HepG2 (cell line): ENCODE data around the gene SRP14. TPM values are rescaled to one million over a fixed set of nuclear protein-coding genes. Genes with fewer than 3 reads are reported as not detected.
A peak's percentile ranks its signal among the peaks of the same experiment; 100 is the strongest.

Source experiments
- FOSL2 ChIP-seq: sonication (generic); formaldehyde crosslinking; IDR thresholded peaks from 2 replicates; pipeline ENCODE4 v1.4.0; 2020; ENCODE audit warnings: missing genetic modification reagents
- HNRNPL ChIP-seq: fragments of 200-400 bp; formaldehyde crosslinking; IDR thresholded peaks from 2 replicates; pipeline ENCODE4 v1.6.1; 2017; ENCODE audit warnings: mild to moderate bottlenecking, low read depth, low read length
- MED1 ChIP-seq: sonication (generic); formaldehyde crosslinking; IDR thresholded peaks from 2 replicates; pipeline ENCODE4 v1.4.0; 2020; ENCODE audit warnings: missing genetic modification reagents
- MXD4 ChIP-seq: IDR thresholded peaks from 2 replicates; pipeline ENCODE4 v1.6.1; 2016; ENCODE audit warnings: mild to moderate bottlenecking, missing biosample characterization, missing genetic modification reagents
- NFE2L1 ChIP-seq: sonication (generic); formaldehyde crosslinking; IDR thresholded peaks from 2 replicates; pipeline ENCODE4 v1.4.0; 2020; ENCODE audit warnings: missing genetic modification reagents, mild to moderate bottlenecking, borderline replicate concordance
- SOX5 ChIP-seq: IDR thresholded peaks from 2 replicates; pipeline ENCODE4 v1.6.1; 2016; ENCODE audit warnings: borderline replicate concordance
- ZNF333 ChIP-seq: sonication (generic); formaldehyde crosslinking; IDR thresholded peaks from 2 replicates; pipeline ENCODE4 v1.4.0; 2020; ENCODE audit warnings: mild to moderate bottlenecking, missing genetic modification reagents, borderline replicate concordance
- ZNF563 ChIP-seq: sonication (generic); formaldehyde crosslinking; IDR thresholded peaks from 2 replicates; pipeline ENCODE4 v1.8.0; 2022; ENCODE audit warnings: mild to moderate bottlenecking, moderate library complexity, missing genetic modification reagents
- ZNF773 ChIP-seq: sonication (generic); formaldehyde crosslinking; IDR thresholded peaks from 2 replicates; pipeline ENCODE4 v1.4.0; 2020; ENCODE audit warnings: missing genetic modification reagents, borderline replicate concordance
- ZZZ3 ChIP-seq: sonication (generic); formaldehyde crosslinking; IDR thresholded peaks from 2 replicates; pipeline ENCODE4 v1.4.0; 2020; ENCODE audit warnings: missing genetic modification reagents, mild to moderate bottlenecking, borderline replicate concordance
- polyA plus RNA-seq, 8 experiments: library from polyadenylated mRNA; depleted of rRNA in 3 of 8; stranded (reverse) in 7 of 8; unstranded in 1 of 8; fragments of >200 nt; fragmentation: Illumina TruSeq in 4 of 8; extraction: Trizol in 4 of 8; gene quantifications; 2 replicates each; pipeline versions ENCODE4 v1.2.1 to v1.2.3, GENCODE V29; 2011 to 2016; ENCODE audit warnings: low read depth in 4 of 8, missing spikeins in 1 of 8, mixed read lengths in 1 of 8; ENCODE audit not compliant: insufficient read depth in 1 of 8
- total RNA-seq, 5 experiments: library from RNA; depleted of rRNA; stranded (reverse); fragments of >200 nt; fragmentation: Illumina TruSeq; extraction: Trizol; gene quantifications; 2 replicates each; pipeline ENCODE4 v1.2.3, GENCODE V29; 2016; ENCODE audit warnings: low read depth in 1 of 5
- TF ChIP-seq, protein P1 (sequence below): sonication (generic); formaldehyde crosslinking; conservative IDR thresholded peaks from 2 replicates; pipeline ENCODE4 v1.4.0; 2020; ENCODE audit warnings: missing genetic modification reagents
- TF ChIP-seq, protein P2 (sequence below): sonication (generic); formaldehyde crosslinking; IDR thresholded peaks from 2 replicates; pipeline ENCODE4 v1.5.1; 2020; ENCODE audit warnings: mild to moderate bottlenecking, missing genetic modification reagents, borderline replicate concordance
- TF ChIP-seq, protein P3 (sequence below): sonication (generic); formaldehyde crosslinking; IDR thresholded peaks from 2 replicates; pipeline ENCODE4 v1.5.0; 2020; ENCODE audit warnings: mild to moderate bottlenecking, missing genetic modification reagents, borderline replicate concordance
- TF ChIP-seq, protein P4 (sequence below): sonication (generic); formaldehyde crosslinking; IDR thresholded peaks from 2 replicates; pipeline ENCODE4 v1.4.0; 2020; ENCODE audit warnings: missing genetic modification reagents, borderline replicate concordance

SRP14 gene
- total and polyA plus RNA-seq, 2 of the 13 experiments (the other 11 are each of a cell fraction or from before 2014, with no cell fraction given) = 208 to 356 TPM

DNA sequence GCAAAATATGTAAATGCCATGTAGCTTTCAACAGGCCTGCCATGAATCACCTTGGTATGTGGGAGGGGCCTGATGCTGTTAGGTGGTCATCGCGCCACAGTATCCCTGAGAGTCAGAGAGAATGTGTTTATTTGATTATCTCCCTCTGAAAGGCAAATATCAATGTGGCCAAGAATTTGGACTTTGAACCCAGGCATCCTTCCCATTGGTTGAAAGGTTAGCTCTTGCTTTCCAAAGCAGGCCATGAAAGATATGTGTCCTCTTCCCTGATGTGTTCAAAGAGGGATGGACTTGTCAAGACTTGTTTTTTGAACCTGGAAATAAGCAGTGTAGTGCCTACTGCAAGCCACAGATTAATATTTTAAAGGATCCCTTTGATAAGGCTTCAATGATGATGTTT, 36.7 kb downstream of the SRP14 start (continued):
- TF ChIP-seq, protein P1, sequence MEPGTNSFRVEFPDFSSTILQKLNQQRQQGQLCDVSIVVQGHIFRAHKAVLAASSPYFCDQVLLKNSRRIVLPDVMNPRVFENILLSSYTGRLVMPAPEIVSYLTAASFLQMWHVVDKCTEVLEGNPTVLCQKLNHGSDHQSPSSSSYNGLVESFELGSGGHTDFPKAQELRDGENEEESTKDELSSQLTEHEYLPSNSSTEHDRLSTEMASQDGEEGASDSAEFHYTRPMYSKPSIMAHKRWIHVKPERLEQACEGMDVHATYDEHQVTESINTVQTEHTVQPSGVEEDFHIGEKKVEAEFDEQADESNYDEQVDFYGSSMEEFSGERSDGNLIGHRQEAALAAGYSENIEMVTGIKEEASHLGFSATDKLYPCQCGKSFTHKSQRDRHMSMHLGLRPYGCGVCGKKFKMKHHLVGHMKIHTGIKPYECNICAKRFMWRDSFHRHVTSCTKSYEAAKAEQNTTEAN = 0 out of 2 replicates have a peak, but pooled peaks have one; percentile 49
- TF ChIP-seq MED1 (CRISPR knock-in tag) (peak; percentile 93), ZZZ3 (CRISPR knock-in tag) (no peak; the same call in 1 of the 2 replicates), ZNF773 (CRISPR knock-in tag) (no peak), MXD4 (CRISPR knock-in tag) (0 out of 2 replicates have a peak, but pooled peaks have one; percentile 50), ZNF563 (no peak), FOSL2 (CRISPR knock-in tag) (peak; percentile 91), SOX5 (CRISPR knock-in tag) (peak; percentile 85; the same call in 1 of the 2 replicates), ZNF333 (CRISPR knock-in tag) (no peak), HNRNPL (no peak), NFE2L1 (CRISPR knock-in tag) (no peak)
- TF ChIP-seq, protein P2, sequence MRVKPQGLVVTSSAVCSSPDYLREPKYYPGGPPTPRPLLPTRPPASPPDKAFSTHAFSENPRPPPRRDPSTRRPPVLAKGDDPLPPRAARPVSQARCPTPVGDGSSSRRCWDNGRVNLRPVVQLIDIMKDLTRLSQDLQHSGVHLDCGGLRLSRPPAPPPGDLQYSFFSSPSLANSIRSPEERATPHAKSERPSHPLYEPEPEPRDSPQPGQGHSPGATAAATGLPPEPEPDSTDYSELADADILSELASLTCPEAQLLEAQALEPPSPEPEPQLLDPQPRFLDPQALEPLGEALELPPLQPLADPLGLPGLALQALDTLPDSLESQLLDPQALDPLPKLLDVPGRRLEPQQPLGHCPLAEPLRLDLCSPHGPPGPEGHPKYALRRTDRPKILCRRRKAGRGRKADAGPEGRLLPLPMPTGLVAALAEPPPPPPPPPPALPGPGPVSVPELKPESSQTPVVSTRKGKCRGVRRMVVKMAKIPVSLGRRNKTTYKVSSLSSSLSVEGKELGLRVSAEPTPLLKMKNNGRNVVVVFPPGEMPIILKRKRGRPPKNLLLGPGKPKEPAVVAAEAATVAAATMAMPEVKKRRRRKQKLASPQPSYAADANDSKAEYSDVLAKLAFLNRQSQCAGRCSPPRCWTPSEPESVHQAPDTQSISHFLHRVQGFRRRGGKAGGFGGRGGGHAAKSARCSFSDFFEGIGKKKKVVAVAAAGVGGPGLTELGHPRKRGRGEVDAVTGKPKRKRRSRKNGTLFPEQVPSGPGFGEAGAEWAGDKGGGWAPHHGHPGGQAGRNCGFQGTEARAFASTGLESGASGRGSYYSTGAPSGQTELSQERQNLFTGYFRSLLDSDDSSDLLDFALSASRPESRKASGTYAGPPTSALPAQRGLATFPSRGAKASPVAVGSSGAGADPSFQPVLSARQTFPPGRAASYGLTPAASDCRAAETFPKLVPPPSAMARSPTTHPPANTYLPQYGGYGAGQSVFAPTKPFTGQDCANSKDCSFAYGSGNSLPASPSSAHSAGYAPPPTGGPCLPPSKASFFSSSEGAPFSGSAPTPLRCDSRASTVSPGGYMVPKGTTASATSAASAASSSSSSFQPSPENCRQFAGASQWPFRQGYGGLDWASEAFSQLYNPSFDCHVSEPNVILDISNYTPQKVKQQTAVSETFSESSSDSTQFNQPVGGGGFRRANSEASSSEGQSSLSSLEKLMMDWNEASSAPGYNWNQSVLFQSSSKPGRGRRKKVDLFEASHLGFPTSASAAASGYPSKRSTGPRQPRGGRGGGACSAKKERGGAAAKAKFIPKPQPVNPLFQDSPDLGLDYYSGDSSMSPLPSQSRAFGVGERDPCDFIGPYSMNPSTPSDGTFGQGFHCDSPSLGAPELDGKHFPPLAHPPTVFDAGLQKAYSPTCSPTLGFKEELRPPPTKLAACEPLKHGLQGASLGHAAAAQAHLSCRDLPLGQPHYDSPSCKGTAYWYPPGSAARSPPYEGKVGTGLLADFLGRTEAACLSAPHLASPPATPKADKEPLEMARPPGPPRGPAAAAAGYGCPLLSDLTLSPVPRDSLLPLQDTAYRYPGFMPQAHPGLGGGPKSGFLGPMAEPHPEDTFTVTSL (CRISPR knock-in tag) = peak; percentile 60; the same call in 1 of the 2 replicates
- TF ChIP-seq, protein P3, sequence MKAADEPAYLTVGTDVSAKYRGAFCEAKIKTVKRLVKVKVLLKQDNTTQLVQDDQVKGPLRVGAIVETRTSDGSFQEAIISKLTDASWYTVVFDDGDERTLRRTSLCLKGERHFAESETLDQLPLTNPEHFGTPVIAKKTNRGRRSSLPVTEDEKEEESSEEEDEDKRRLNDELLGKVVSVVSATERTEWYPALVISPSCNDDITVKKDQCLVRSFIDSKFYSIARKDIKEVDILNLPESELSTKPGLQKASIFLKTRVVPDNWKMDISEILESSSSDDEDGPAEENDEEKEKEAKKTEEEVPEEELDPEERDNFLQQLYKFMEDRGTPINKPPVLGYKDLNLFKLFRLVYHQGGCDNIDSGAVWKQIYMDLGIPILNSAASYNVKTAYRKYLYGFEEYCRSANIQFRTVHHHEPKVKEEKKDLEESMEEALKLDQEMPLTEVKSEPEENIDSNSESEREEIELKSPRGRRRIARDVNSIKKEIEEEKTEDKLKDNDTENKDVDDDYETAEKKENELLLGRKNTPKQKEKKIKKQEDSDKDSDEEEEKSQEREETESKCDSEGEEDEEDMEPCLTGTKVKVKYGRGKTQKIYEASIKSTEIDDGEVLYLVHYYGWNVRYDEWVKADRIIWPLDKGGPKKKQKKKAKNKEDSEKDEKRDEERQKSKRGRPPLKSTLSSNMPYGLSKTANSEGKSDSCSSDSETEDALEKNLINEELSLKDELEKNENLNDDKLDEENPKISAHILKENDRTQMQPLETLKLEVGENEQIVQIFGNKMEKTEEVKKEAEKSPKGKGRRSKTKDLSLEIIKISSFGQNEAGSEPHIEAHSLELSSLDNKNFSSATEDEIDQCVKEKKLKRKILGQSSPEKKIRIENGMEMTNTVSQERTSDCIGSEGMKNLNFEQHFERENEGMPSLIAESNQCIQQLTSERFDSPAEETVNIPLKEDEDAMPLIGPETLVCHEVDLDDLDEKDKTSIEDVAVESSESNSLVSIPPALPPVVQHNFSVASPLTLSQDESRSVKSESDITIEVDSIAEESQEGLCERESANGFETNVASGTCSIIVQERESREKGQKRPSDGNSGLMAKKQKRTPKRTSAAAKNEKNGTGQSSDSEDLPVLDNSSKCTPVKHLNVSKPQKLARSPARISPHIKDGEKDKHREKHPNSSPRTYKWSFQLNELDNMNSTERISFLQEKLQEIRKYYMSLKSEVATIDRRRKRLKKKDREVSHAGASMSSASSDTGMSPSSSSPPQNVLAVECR (CRISPR knock-in tag) = peak; percentile 20; the same call in 1 of the 2 replicates
- TF ChIP-seq, protein P4, sequence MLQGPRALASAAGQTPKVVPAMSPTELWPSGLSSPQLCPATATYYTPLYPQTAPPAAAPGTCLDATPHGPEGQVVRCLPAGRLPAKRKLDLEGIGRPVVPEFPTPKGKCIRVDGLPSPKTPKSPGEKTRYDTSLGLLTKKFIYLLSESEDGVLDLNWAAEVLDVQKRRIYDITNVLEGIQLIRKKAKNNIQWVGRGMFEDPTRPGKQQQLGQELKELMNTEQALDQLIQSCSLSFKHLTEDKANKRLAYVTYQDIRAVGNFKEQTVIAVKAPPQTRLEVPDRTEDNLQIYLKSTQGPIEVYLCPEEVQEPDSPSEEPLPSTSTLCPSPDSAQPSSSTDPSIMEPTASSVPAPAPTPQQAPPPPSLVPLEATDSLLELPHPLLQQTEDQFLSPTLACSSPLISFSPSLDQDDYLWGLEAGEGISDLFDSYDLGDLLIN = no peak
